ENCODE data around the gene TAS1R2.

The TAS1R2 gene

GRCh38 chr1:18829671-18830070 lies 29.8 kb downstream of the TAS1R2 start:
- Histone ChIP-seq H3K27me3 (no peaks in the 10 kb centered on the region), H3K4me3 (ENCODE audit: low read depth, low read length) (no peak overlapping the region), H3K9me3 (no peaks in the 10 kb centered on the region), H3K4me1 (no peaks in the 10 kb centered on the region), H3K36me3 (no peaks in the 10 kb centered on the region)
- DNase-seq = no peak
- no peak for TF ChIP-seq CTCF (IDR thresholded peaks at IDR 0.05; ENCODE audit: low read depth, low read length)

- no peaks in the 10 kb centered on the region for H3K4me1 ChIP-seq
Observed at GRCh38 chr1:18828224-18828623, 31.2 kb downstream of the TAS1R2 start.

GRCh38 chr1:18823438-18823837 lies 36.0 kb downstream of the TAS1R2 start:
- DNase-seq = no peak
- H3K4me1 ChIP-seq = no peaks in the 10 kb centered on the region
- no peaks in the 10 kb centered on the region for H3K27me3 ChIP-seq
- TF ChIP-seq CTCF (IDR thresholded peaks at IDR 0.05; ENCODE audit: low read depth, low read length) = no peak
- H3K4me3 ChIP-seq (ENCODE audit: low read depth, low read length) = no peak overlapping the region
- H3K36me3 ChIP-seq = no peaks in the 10 kb centered on the region
- no peaks in the 10 kb centered on the region for H3K9me3 ChIP-seq

More at GRCh38 chr1:18828224-18828623, 31.2 kb downstream of the TAS1R2 start:
- Histone ChIP-seq H3K4me3 (ENCODE audit: low read depth, low read length) (no peak overlapping the region), H3K9me3 (no peaks in the 10 kb centered on the region), H3K27me3 (no peaks in the 10 kb centered on the region), H3K36me3 (no peaks in the 10 kb centered on the region)
- no peak for DNase-seq
- no peak for TF ChIP-seq CTCF (IDR thresholded peaks at IDR 0.05; ENCODE audit: low read depth, low read length)

- H3K36me3 ChIP-seq = no peaks in the 10 kb centered on the region
- H3K9me3 ChIP-seq = no peaks in the 10 kb centered on the region
- no peak overlapping the region for H3K4me3 ChIP-seq (ENCODE audit: low read depth, low read length)
- peak; percentile 69 for DNase-seq
- H3K4me1 ChIP-seq = no peaks in the 10 kb centered on the region
- no peaks in the 10 kb centered on the region for H3K27me3 ChIP-seq
- peak; percentile 77 for TF ChIP-seq CTCF (IDR thresholded peaks at IDR 0.05; ENCODE audit: low read depth, low read length)
Observed at GRCh38 chr1:18820791-18821641, 38.4 kb downstream of the TAS1R2 start.

- Histone ChIP-seq H3K36me3 (no peaks in the 10 kb centered on the region), H3K27me3 (no peaks in the 10 kb centered on the region), H3K9me3 (no peaks in the 10 kb centered on the region), H3K4me1 (no peaks in the 10 kb centered on the region), H3K4me3 (ENCODE audit: low read depth, low read length) (no peak overlapping the region)
- no peak for DNase-seq
- no peak for TF ChIP-seq CTCF (IDR thresholded peaks at IDR 0.05; ENCODE audit: low read depth, low read length)
Observed at GRCh38 chr1:18819986-18820790, 39.3 kb downstream of the TAS1R2 start.

All from BE2C (cell line).